Immature natural killer cell (primary cell): Measurements from ENCODE around the gene PDE4D. TPM values are rescaled to one million over a fixed set of nuclear protein-coding genes. Genes with fewer than 3 reads are reported as not detected.
"Not testable (repeated sequence)": the region's sequence is repeated elsewhere in the genome, so short reads cannot be mapped to it uniquely, and the experiment has no call there.

Experiments
- DNase-seq, 3 donors: peaks; one replicate each; pipeline ENCODE4 v3.0.0; 2022; ENCODE audit warnings: mixed read lengths in 1 of 3
- H3K27ac Mint-ChIP-seq, 6 donors: one replicate each; pipeline ENCODE4 v1.8.0; 2020; ENCODE audit warnings: mixed read lengths in 6 of 6, mild to moderate bottlenecking in 5 of 6, inconsistent platforms in 4 of 6, moderate library complexity in 3 of 6
- H3K27me3 Mint-ChIP-seq, 3 donors: one replicate each; pipeline ENCODE4 v1.8.0; 2020 to 2021; ENCODE audit warnings: low read depth in 3 of 3, mild to moderate bottlenecking in 3 of 3, mixed read lengths in 3 of 3, moderate library complexity in 3 of 3, inconsistent platforms in 1 of 3
- H3K36me3 Mint-ChIP-seq, 3 donors: one replicate each; pipeline ENCODE4 v1.8.0; 2020; ENCODE audit warnings: mixed read lengths in 3 of 3, inconsistent platforms in 2 of 3, mild to moderate bottlenecking in 2 of 3
- H3K4me1 Mint-ChIP-seq, 2 donors: one replicate each; pipeline ENCODE4 v1.8.0; 2020; ENCODE audit warnings: inconsistent platforms in 2 of 2, mild to moderate bottlenecking in 2 of 2, mixed read lengths in 2 of 2, moderate library complexity in 1 of 2
- H3K4me3 Mint-ChIP-seq, 5 donors: one replicate each; pipeline ENCODE4 v1.8.0; 2020; ENCODE audit warnings: mild to moderate bottlenecking in 5 of 5, mixed read lengths in 5 of 5, inconsistent platforms in 3 of 5, moderate library complexity in 3 of 5
- H3K9me3 Mint-ChIP-seq, 6 donors: one replicate each; pipeline ENCODE4 v1.8.0; 2020; ENCODE audit warnings: mild to moderate bottlenecking in 6 of 6, mixed read lengths in 6 of 6, inconsistent platforms in 4 of 6, moderate library complexity in 3 of 6
- polyA plus RNA-seq, 3 donors: library from polyadenylated mRNA; unstranded; fragments of 300-500 nt; fragmentation: Illumina TruSeq; gene quantifications; one replicate each; pipeline ENCODE4 v1.2.3, GENCODE V29; 2021

Gene PDE4D
- polyA plus RNA-seq, 3 donors from 2014 or later: 10.7 to 15.4 (median 12.6) TPM

GRCh38 chr5:59785676-59786333 lies 107.7 kb downstream of the PDE4D start:
- peaks cover 0 to 5% (median 2%) of the 10 kb centered on the region in 3 donors for H3K27me3 Mint-ChIP-seq
- H3K4me3 Mint-ChIP-seq: no peak overlapping the region
- DNase-seq: no peak
- H3K36me3 Mint-ChIP-seq: no peaks in the 10 kb centered on the region
- no peaks in the 10 kb centered on the region for H3K9me3 Mint-ChIP-seq
- peaks cover 5 to 6% of the 10 kb centered on the region in 2 donors for H3K4me1 Mint-ChIP-seq
- no peak overlapping the region for H3K27ac Mint-ChIP-seq

- H3K27me3 Mint-ChIP-seq, H3K9me3 Mint-ChIP-seq, DNase-seq, H3K27ac Mint-ChIP-seq, H3K4me3 Mint-ChIP-seq, H3K36me3 Mint-ChIP-seq, H3K4me1 Mint-ChIP-seq: not testable (repeated sequence)
Measured at GRCh38 chr5:59784708-59785107, 108.8 kb downstream of the PDE4D start.

DNA sequence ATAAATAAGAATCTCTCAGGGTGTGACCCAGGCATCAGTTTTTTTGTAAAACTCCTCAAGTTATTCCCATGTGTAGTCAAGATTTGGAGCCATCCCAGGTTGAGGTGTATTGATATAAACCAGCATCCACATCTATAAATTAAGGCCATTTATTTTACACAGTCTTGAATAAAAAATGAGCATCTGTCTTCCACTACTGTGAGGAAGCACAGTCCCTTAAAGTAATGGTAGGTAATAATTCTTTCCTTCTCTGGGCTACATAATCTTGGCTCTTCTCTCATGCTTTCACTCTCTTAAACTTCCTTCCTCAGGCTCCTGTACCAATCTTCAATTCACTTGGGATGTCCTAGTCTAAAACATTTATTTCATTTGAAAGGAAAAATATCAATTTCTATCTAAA lies 110.3 kb downstream of the PDE4D start:
- Mint-ChIP-seq H3K27me3 (peaks cover 2 to 5% (median 2%) of the 10 kb centered on the region in 3 donors), H3K36me3 (no peaks in the 10 kb centered on the region), H3K9me3 (no peaks in the 10 kb centered on the region), H3K27ac (no peak overlapping the region), H3K4me3 (no peak overlapping the region), H3K4me1 (no peaks in the 10 kb centered on the region)
- no peak for DNase-seq

GRCh38 chr5:59782856-59783255 lies 110.7 kb downstream of the PDE4D start:
- no peaks in the 10 kb centered on the region for H3K4me1 Mint-ChIP-seq
- DNase-seq: no peak
- no peaks in the 10 kb centered on the region for H3K36me3 Mint-ChIP-seq
- no peaks in the 10 kb centered on the region for H3K9me3 Mint-ChIP-seq
- H3K27ac Mint-ChIP-seq: peak overlapping the region in 1 of 6 donors; percentile 38
- H3K27me3 Mint-ChIP-seq: peaks cover 2 to 5% (median 2%) of the 10 kb centered on the region in 3 donors
- no peak overlapping the region for H3K4me3 Mint-ChIP-seq

DNA sequence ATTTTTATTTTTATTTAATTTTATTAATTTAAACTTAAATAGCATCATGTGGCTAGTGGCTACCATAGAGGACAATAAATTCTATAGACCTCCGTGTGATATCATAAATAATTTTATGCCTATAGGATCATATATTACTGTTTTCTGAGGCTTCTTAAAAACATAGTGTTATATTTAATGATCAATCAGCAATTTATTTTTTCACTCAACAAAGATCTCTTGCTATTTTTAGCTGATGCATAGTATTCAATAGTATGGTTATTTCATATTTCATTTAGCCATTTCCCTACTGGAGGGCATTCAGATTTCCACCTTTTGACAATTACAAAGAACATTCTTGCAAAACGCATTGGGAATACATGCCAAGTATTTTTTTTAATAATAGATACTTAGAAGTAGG lies 114.1 kb downstream of the PDE4D start:
- Mint-ChIP-seq H3K4me1 (no peaks in the 10 kb centered on the region), H3K27ac (no peak overlapping the region), H3K9me3 (no peaks in the 10 kb centered on the region), H3K4me3 (no peak overlapping the region), H3K36me3 (no peaks in the 10 kb centered on the region), H3K27me3 (peaks cover 2% of the 10 kb centered on the region in 3 donors)
- DNase-seq: no peak

- Mint-ChIP-seq H3K27ac (no peak overlapping the region), H3K4me1 (no peaks in the 10 kb centered on the region), H3K27me3 (peaks cover 0 to 6% (median 2%) of the 10 kb centered on the region in 3 donors), H3K4me3 (no peak overlapping the region), H3K36me3 (peaks cover 0 to 3% (median 0%) of the 10 kb centered on the region in 3 donors), H3K9me3 (no peaks in the 10 kb centered on the region)
- no peak for DNase-seq
Measured at GRCh38 chr5:59777028-59777427, 116.5 kb downstream of the PDE4D start.

GRCh38 chr5:59773294-59773693 lies 120.2 kb downstream of the PDE4D start:
- Mint-ChIP-seq H3K4me3 (no peak overlapping the region), H3K9me3 (peaks cover 0 to 3% (median 0%) of the 10 kb centered on the region in 6 donors), H3K27me3 (peaks cover 4 to 10% (median 8%) of the 10 kb centered on the region in 3 donors), H3K36me3 (peaks cover 0 to 3% (median 0%) of the 10 kb centered on the region in 3 donors), H3K27ac (no peak overlapping the region), H3K4me1 (peaks cover 1 to 2% of the 10 kb centered on the region in 2 donors)
- DNase-seq: no peak

DNA sequence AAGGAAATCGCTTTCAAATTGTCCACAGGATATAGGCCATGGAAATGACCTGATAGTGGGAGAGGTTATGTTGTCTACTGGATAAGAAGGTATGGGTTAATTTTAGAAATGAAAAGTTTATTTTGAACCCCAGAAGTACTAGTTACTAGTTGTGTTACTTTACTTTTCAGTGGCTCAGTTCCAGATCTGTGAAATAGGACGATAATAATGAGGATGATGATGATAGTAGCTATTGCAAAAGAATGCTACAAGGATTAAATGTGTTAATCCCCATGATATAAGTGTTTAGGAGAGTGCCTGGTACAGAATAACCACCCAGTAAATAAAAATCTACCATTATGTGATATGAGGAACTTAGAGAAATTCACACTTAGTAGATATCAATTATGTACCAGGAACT lies 120.8 kb downstream of the PDE4D start:
- H3K4me1 Mint-ChIP-seq: peaks cover 2 to 6% of the 10 kb centered on the region in 2 donors
- peaks cover 0 to 3% (median 0%) of the 10 kb centered on the region in 6 donors for H3K9me3 Mint-ChIP-seq
- no peak overlapping the region for H3K4me3 Mint-ChIP-seq
- H3K36me3 Mint-ChIP-seq: peaks cover 0 to 3% (median 0%) of the 10 kb centered on the region in 3 donors
- peaks cover 4 to 10% (median 8%) of the 10 kb centered on the region in 3 donors for H3K27me3 Mint-ChIP-seq
- no peak overlapping the region for H3K27ac Mint-ChIP-seq
- DNase-seq: no peak

DNA sequence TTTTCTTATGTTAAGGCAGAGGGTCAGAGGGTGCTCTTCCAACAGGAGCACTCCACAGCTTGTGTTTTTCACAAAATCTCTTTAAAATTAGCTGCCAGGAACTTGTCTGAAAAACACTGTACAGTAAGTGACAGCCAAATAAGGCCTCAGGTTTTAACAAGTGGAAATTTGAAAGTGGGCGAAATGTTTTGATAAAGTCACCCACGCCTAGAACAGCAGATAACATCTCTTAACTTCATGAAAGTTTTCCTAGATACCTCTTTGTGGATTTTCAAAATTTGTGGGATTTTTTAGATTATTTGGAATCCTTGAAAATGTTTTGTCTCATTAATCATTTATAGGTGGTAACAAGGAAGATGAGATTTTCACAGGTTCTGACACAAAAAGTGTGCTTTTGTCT lies 121.3 kb downstream of the PDE4D start:
- Mint-ChIP-seq H3K9me3 (peaks cover 0 to 3% (median 0%) of the 10 kb centered on the region in 6 donors), H3K36me3 (peaks cover 0 to 3% (median 0%) of the 10 kb centered on the region in 3 donors), H3K27me3 (peaks cover 4 to 12% (median 10%) of the 10 kb centered on the region in 3 donors), H3K4me1 (peaks cover 2 to 6% of the 10 kb centered on the region in 2 donors), H3K4me3 (no peak overlapping the region), H3K27ac (no peak overlapping the region)
- DNase-seq: no peak

GRCh38 chr5:59770953-59771352 lies 122.6 kb downstream of the PDE4D start:
- no peak for DNase-seq
- Mint-ChIP-seq H3K4me3 (no peak overlapping the region), H3K27ac (no peak overlapping the region), H3K27me3 (peaks cover 4 to 12% (median 10%) of the 10 kb centered on the region in 3 donors), H3K4me1 (peaks cover 2 to 6% of the 10 kb centered on the region in 2 donors), H3K9me3 (peaks cover 0 to 3% (median 0%) of the 10 kb centered on the region in 6 donors), H3K36me3 (peaks cover 0 to 3% (median 0%) of the 10 kb centered on the region in 3 donors)

DNA sequence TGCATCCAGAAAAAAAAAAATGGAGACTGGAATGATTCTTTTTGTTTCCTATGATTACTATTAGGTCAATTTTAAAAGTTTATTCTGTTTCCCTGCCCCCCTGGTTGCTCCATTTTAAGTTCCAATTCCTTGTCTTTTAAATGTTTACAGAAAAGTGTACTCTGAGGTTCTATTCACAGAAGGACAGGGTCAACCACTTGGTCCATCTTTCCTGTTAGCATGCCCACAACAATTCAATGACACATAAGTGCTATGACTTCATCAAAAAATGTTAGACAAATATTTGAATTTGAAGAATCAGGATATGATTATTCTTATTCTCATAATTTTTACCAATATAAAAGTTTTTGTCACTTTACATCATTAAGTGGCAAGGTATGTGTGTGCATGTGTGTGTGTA lies 123.7 kb downstream of the PDE4D start:
- Mint-ChIP-seq H3K27ac (no peak overlapping the region), H3K36me3 (peaks cover 0 to 3% (median 0%) of the 10 kb centered on the region in 3 donors), H3K4me1 (peaks cover 2 to 6% of the 10 kb centered on the region in 2 donors), H3K9me3 (peaks cover 0 to 4% (median 0%) of the 10 kb centered on the region in 6 donors), H3K4me3 (no peak overlapping the region), H3K27me3 (peaks cover 4 to 12% (median 10%) of the 10 kb centered on the region in 3 donors)
- no peak for DNase-seq

- H3K4me1 Mint-ChIP-seq: peaks cover 2 to 6% of the 10 kb centered on the region in 2 donors
- peaks cover 0 to 4% (median 0%) of the 10 kb centered on the region in 6 donors for H3K9me3 Mint-ChIP-seq
- H3K27ac Mint-ChIP-seq: no peak overlapping the region
- H3K4me3 Mint-ChIP-seq: peak overlapping the region in 1 of 5 donors; percentile 9
- no peak for DNase-seq
- H3K36me3 Mint-ChIP-seq: peaks cover 0 to 3% (median 0%) of the 10 kb centered on the region in 3 donors
- peaks cover 4 to 12% (median 10%) of the 10 kb centered on the region in 3 donors for H3K27me3 Mint-ChIP-seq
Measured at GRCh38 chr5:59769041-59769360, 124.5 kb downstream of the PDE4D start.

DNA sequence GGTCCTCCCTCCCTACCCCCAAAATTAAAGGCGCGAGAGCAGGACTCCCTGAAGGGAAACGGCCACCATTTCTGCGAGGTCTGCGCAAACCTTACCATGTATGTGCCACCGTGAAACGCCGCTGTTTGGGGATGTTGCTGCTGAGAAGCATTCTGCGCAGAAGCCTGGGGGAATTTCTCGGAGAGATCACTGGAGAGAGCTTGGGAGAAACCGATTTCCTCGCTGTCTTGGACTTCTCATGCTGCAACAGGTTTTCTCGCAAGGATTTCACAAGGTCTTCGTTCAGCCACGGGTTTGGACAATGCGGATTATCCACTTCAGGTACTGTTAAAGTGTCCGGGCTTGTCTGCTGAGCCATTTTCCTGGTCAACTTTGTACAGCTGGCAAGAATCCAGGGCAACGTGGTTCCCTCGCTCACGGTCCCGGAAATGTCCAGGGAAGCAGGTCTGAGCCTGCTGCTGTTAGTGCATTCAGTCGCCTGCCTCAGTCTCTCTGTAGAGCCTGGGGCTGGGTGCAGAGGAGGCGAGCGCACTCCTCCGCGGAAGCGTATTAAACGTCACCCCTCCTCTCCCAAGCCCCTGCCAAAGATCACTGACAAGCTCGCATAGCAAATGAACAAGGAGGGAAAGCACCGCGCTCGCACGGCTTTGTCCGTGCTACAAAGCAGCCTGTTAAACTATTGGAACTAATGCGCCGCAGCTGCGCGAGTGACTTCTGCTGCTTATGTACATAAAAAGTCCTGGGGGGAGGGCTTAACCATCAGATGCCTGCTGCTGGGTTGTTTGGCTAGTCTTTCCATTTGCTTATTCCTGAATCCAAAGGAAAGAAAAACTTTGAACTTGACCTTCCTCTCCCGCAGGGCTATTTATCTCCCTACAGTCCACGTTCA lies 125.1 kb downstream of the PDE4D start:
- Mint-ChIP-seq H3K36me3 (no peaks in the 10 kb centered on the region), H3K9me3 (peaks cover 0 to 4% (median 0%) of the 10 kb centered on the region in 6 donors), H3K4me1 (peaks cover 2 to 6% of the 10 kb centered on the region in 2 donors), H3K27me3 (peaks cover 4 to 12% (median 10%) of the 10 kb centered on the region in 3 donors), H3K27ac (no peak overlapping the region), H3K4me3 (peak overlapping the region in 1 of 5 donors; percentile 30)
- DNase-seq: no peak

GRCh38 chr5:59767681-59768151 lies 125.8 kb downstream of the PDE4D start:
- peaks cover 6 to 11% (median 10%) of the 10 kb centered on the region in 3 donors for H3K27me3 Mint-ChIP-seq
- DNase-seq: no peak
- H3K4me1 Mint-ChIP-seq: peaks cover 2 to 6% of the 10 kb centered on the region in 2 donors
- H3K27ac Mint-ChIP-seq: no peak overlapping the region
- peak overlapping the region in 1 of 5 donors; percentile 30 for H3K4me3 Mint-ChIP-seq
- peaks cover 0 to 4% (median 0%) of the 10 kb centered on the region in 6 donors for H3K9me3 Mint-ChIP-seq
- H3K36me3 Mint-ChIP-seq: no peaks in the 10 kb centered on the region
